Fibroblast of skin of left quadriceps (primary cell): ENCODE measurements around the gene NGB.

ENCODE experiments used
- DNase-seq, 2 experiments: peaks; one replicate each; pipeline ENCODE4 v3.0.0-alpha.2; 2013; ENCODE audit warnings: low read depth in 2 of 2

NGB gene

DNA sequence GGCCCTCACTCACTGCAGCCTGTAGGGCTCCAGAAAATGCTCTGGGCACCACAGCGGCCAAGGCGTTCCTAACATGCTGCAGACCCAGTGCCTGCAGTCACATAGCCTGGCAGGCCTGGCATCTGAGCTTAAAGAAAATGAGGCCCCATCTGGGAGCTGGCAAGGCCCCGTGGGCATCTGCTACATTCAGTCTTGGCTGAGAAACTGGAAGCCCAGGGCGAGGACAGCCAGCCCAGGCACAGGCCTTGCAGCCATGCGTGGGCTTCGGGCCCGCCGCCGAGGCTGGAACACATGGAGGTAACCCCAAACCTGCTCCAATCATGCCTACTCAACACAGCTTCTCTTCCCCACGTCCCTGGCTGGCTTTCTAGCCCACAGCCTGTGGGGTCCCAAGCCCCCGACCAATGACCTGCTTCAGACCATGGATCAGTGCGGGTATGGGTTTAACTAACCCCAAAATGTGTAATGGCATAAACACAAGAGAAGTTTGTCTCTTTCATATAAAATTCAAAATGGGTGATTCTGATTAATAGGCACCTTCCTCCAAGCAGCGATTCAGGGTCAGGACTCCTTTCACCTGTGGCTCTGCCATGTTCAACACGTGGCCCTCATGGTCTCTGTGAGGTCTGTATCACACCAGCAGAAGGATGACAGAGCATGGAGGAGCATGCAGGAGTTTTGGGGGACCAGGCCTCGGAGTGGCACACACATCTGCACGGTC lies 6.4 kb downstream of the NGB start:
- DNase-seq, result no peak

DNA sequence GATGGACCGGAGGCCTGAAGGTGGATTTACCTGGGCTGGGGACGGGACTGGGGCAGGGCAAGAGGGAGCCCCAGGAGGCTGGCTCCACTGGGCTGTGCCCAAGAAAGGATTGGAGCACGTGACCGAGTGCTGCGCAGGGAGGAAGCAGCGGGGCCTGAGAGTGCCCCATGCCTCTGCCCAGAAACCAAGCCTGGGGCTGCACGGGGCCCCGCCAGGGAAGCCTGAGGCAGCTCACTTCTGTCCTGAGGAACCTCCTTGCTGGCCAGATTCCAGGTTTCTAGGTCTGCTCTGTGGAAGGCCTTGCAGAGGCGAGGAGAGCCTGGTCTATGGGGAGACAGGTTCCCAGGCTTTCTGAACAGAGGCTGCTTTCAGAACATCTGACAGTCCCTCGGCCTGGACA lies 10.4 kb downstream of the NGB start:
- DNase-seq, result no peak

DNA sequence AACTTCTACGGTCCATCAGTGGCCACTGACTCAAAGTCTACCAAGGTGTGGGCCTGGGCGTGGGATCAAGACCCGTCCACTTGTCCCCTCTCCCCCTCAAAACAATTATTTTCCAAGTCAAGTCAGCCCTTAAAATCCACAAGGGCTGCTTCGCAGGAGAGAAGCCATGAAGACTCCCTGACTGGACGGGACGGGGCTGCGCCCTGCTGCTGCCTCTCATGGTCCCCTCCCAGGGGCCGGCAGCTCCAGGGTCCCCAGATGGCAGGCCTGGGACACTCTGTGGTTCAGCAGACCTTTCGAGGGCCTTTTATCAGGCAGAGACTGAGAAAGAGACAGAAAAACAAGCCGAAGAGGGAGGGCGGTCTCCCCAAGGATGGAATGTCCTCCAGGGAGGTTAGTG lies 10.8 kb downstream of the NGB start:
- no peak for DNase-seq

- DNase-seq, result no peak
These were observed 11.8 kb downstream of the NGB start for GRCh38 chr14:77259025-77259715.

GRCh38 chr14:77258566-77258965 lies 12.4 kb downstream of the NGB start:
- DNase-seq, result no peak

DNA sequence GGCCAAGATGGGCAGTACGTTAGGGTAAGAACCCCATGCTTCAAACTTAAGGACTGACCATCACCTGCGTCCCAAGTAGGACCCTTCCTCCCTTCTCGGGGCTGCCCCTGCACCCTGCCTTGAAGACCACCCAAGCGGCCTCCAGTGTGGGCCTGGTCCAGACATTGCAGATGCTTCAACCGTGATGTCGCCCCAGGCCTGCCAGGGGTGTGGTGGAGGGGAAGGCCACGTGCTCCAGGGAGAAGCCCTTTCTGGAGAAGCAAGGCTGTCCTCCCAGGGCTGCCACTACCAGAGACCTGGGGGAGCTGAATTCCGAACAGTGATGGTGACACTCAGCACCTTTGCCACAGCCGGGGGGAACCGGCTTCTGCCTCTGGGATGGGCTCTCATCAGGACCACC lies 13.3 kb downstream of the NGB start:
- no peak for DNase-seq

DNA sequence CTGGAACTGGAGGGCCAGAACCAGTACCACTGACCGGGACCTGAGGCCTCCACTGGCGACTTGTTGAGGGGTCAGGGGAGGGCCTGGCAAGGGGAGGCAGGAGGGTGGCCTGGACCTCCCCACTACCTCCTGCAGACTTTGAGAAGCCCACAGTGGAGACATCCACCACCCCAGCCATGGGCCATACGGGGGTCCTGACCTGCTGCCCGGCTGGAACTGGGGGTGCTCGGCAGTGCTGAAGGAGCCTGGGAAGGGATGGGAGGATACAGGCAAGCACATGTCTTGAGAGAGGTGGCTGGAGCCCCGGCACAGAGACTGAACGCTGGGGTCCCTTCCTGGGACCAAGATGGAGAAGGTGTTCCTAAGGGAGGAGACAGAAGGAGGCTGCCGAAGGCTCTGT lies 14.3 kb downstream of the NGB start:
- DNase-seq, result no peak

- no peak for DNase-seq
These were observed 17.4 kb downstream of the NGB start for GRCh38 chr14:77253333-77254190.

DNA sequence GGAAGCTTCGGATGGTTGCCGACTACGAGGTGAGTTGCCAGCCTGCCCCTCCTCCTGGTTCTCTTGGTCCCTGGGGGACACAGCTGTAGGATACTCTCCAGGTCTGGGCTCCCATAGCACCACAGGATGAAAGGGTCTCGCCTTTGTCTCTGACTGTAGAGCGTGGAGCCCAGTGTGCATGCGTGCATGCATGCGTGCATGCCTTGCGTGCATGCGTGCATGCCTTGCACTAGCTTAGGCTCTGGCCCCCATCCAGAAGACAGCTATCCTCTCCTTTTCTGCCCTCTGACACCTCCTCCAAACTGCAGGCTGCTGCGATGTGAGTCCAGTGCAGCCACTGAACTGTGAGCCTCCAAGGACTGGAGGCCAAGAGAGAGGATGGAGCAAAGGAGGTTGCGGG lies 19.1 kb downstream of the NGB start:
- no peak for DNase-seq

DNA sequence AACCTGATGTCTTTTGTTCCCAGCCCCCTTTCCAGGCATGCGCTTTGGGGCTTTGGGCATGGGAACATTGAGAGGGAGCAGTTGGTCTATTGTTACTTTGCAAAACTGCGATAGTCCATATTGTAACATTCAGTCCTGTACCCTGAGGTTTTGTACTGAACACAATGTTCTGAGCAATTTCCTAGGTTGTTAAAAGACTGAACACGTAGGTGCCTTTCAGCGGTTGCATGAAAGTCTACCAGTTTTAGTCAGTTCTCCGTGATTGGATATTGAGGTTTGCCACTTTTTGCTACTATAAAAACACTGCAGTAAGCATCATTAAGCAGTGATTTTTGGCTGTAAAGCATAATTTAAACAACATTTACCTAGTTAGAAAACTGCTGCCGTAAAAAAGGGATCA lies 20.1 kb downstream of the NGB start:
- no peak for DNase-seq

GRCh38 chr14:77249286-77249685 lies 21.7 kb downstream of the NGB start:
- DNase-seq, result no peak

- no peak for DNase-seq
These were observed 22.3 kb downstream of the NGB start for GRCh38 chr14:77248666-77249065.

- no peak for DNase-seq
These were observed 24.2 kb downstream of the NGB start for GRCh38 chr14:77246784-77247183.

GRCh38 chr14:77245820-77246219 lies 25.2 kb downstream of the NGB start:
- DNase-seq, result no peak

DNA sequence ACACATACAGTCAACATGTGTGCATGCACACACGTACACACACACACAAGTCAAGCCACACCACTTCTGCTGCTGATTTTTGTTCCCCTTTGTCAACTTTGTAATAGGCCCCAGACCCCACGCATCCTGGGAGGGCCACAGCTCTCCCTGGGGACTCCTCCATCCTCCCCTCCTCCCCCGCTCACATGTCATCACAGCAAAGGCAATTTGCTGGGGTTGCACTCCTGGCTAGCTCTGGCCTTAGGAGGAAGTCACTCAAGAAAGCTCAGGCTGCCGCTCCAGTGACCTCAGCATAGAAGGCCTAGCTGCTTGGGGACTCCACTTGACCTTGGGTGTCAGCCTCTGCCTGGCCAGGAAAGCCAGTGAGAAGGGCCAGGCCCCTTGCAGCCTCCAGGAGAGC lies 27.2 kb downstream of the NGB start:
- DNase-seq, result no peak

DNA sequence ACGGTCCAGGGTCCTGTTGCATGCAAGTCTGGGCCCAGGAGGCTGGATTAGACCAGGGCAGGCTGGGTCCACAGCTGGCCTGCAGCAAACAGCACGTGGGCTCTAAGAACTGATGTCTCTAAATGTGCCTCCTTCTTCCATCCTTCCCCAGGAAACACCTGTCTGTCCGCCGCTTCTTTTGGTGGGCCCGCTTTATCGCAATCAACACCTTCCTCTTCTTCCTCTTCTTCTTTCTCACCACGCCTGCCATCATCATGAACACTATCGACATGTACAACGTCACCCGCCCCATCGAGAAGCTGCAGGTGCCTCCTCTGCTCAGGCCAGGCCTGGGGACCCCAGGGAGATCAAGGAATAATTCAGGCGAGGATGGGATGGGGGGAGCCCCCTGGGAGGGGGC lies 28.3 kb downstream of the NGB start:
- DNase-seq, result no peak

- DNase-seq, result no peak
These were observed 29.1 kb downstream of the NGB start for GRCh38 chr14:77241955-77242354.

GRCh38 chr14:77240336-77240915 lies 30.6 kb downstream of the NGB start:
- no peak for DNase-seq

DNA sequence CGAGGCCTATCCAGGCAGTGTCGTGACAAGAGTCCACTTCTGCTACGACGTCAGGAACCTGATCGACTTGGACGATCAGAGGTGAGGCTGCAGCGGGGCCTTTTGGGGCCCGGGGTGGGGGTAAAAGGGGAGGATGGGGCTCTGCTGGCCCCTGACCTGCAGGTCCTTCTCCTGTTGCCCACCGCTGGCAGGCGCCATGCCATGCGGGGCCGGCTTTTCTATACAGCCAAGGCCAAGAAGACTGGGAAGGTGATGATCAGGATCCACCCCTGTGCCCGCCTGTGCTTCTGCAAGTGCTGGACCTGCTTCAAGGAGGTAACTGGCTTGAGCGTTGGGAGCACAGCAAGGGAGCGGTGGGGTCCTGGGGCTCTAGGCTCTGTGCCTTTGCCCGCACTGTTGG lies 31.6 kb downstream of the NGB start:
- no peak for DNase-seq

DNA sequence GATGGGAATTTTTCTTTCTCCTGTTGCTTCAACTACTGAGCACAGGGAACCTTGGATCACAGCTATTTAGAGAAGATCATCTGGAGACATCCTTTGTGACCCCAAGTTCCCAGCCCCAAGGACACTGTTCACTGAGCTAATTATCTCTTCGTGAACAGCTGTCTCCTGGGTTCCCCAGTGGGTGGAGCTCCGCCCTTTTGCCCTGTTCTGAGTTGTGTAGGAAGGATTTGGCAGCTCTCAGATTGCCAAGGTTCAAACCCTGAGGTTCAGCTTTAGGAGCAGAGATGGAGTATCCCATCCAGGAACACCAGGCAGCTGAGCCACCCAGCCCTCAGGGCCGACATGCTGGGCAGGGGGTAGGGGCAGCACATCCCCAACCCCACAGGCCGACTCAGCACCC lies 32.0 kb downstream of the NGB start:
- no peak for DNase-seq

- DNase-seq, result no peak
These were observed 32.6 kb downstream of the NGB start for GRCh38 chr14:77238356-77238755.

- DNase-seq, result no peak
These were observed 34.2 kb downstream of the NGB start for GRCh38 chr14:77236814-77237213.
